HG02763 (cell line): ENCODE measurements around the gene PREPL.

Experiments
- ATAC-seq: cut with Tn5 transposase; IDR thresholded peaks from one replicate; pipeline ENCODE4 v1.9.1; 2021; ENCODE audit warnings: mild to moderate bottlenecking, moderate library complexity; ENCODE audit not compliant: unreplicated experiment

PREPL gene

DNA sequence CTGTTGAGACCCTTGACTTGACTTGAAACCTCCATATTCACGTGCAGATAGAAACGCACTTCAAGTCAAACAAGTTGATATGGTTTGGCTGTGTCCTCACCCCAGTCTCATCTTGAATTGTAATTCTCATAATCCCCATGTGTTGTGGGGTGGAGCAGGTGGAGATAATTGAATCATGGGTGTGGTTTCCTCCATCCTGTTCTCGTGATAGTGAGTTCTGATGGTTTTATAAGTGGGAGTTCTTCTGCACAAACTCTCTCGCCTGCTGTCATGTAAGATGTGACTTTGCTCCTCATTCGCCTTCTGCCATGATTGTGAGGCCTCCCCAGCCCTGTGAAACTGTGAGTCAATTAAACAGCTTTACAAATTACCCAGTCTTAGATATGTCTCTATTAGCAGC, 64.6 kb downstream of the PREPL start:
- no peak for ATAC-seq

DNA sequence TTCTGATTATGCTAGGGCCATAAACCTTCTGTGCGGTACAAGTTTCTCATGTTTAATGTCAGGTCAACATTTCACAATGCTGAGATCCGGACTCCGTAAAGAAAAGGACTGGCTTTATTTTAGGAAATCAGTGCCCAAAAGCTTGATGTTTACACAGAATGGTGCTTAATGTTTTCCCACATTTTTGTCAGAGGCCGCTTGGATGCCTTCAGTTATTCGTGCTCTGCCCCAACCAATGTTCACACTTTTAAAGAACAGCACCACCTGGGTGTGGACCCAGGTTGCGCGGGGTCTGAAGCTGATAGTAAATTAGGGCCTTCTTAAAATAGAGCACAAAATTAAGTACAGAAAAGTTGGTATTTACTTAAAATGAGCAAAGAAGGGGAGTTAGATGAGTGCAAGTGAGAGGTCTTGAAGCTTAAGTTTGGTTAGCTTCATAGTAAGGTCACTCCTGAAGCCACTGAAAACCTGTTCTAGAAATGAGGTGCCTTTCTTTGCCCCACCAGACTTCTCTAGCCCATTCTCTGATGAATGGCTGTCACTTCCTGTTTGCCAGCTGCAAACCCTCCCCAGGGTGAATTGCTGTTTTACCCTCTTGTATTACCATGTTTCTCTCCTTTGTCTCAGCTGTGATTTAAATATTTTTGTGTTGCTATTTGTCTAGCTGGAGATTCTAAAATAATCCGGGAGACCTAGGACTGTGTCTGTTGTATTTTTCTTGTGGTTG, 65.5 kb downstream of the PREPL start:
- ATAC-seq, result no peak

DNA sequence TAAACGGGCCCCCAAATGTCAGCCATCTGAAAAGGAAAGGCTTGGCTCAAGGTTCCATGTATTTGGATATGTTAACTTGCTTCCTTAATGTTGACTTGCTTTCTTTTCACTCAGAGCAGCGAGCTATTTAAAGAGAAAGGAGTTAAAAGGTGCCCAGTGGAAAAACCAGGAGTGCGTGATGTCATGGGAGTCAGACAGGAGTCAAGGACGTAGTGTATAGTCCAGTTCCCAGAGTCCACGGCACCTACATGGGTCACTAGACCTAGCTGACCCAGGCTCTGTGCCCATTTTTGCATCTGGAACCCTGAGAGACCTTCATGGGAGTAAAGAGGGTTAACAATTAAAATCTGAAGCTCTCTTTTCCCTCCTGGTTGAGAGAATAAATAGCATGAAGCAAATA, 66.2 kb downstream of the PREPL start:
- no peak for ATAC-seq

DNA sequence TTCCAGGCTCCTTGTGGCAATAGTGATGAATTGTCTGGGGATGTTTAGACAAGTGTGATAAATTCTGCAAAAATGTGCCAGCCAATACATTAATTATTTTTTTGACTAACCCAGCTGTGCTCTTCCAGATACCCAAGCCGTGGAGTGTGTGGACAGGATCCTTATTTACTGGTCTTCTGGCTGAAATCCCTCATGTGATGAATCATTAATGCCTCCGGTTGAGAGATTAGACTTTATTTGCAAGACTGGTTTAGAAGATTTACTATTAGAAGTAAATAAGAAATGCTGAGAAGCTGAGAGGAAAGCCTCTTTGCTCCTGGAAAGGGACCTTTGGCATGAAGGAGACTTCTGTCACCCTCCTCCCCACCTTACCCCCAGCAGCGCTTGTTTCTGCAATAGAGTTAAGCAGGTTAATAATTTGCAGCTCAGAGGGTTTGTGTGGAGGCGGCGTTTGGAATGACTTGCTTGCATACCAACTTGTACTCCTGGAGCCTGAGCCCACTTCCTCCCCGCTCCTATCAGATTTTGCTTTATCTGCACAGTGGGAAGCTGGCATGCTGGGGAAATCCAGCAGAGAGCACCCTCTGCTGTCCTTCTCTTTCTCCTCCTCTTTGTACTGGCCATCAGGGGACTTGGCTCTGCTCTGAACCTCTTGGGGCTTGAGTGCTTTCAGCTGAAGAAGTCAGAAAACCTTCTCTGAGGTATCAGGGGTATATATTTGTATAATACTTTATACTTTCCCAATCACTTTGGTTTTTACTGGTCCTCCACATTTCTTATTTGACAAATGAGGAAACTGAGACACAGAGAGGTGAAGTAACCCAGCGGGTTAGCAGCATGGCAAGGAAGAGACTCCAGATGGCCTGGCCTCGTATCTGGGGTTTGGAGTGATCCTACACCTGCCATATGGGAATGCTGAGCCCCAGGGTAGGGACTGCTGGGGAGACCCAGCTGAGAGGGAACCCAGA, 69.7 kb downstream of the PREPL start:
- no peak for ATAC-seq

DNA sequence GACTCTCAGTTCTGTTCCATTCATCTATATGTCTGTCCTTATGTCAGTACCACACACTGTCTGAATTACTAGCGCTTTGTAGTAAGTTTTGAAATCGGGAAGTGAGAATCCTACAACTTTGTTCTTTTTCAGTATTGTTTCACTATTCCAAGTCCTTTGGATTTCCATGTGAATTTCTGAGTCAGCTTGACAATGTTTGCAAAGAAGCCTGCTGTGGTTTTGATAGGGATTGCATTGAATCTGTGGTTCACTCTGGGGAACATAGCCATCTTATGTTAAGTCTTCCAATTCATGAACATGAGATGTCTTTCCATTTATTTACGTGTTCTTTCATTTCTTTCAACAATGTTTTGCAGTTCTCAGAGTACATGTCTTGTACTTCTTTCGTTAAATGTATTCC, 71.0 kb downstream of the PREPL start:
- no peak for ATAC-seq

DNA sequence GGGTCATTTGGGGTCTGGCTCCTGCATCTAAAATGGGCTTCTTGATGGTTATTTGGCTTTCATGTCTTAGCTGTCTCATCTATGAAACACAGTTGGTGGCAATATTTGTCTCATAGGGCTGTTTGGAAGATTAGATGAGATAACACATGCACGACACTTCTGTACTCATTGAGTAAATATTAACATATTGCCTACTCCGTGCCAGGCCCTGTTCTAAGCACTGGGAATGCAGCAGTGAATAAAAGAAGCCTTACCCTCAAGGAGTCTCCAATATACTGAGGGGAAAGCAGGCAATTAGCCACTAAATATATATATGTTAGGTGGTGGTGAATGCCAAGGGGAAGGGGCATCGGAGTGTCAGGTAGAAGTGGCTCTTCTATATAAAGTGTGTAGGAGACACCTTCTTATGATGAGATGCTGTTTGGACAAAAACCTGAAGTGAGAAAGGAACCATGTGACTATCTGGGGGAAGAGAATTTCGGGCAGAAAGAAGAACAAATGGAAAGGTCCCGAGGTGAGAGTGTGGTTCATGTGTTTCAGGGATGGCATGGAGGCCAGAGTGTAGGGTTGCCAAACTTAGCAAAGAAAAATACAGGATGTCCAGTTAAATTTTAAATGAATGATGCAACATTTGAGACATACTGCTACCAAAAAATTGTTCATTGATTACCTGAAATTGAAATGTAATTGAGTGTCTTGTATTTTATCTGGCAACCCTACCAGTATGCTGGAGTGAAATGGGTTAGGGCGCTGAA, 74.2 kb downstream of the PREPL start:
- ATAC-seq, result no peak

DNA sequence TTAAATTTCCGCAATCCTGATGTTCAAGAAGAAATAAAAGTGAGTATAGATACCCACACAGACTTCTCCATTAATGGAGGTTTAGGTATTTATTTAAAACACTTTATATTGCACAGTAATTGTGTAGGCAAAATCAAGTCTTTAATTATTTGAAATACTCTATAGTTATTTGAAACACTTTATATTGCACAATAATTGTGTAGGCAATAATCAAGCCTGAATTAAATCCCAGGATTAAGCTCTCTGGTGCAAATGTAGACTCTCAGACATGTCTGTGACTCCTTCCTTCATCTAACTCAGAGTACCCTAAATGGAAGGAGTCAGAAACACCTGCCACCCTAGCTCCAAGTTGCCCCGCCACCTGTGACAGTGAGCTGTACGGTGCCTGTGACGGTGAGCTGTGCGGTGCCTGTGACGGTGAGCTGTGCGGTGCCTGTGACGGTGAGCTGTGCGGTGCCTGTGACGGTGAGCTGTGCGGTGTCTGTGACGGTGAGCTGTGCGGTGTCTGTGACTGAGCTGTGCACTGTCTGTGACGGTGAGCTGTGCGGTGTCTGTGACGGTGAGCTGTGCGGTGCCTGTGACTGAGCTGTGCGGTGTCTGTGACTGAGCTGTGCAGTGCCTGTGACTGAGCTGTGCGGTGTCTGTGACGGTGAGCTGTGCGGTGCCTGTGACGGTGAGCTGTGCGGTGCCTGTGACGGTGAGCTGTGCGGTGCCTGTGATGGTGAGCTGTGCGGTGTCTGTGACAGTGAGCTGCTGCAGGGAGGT, 75.0 kb downstream of the PREPL start:
- no peak for ATAC-seq

DNA sequence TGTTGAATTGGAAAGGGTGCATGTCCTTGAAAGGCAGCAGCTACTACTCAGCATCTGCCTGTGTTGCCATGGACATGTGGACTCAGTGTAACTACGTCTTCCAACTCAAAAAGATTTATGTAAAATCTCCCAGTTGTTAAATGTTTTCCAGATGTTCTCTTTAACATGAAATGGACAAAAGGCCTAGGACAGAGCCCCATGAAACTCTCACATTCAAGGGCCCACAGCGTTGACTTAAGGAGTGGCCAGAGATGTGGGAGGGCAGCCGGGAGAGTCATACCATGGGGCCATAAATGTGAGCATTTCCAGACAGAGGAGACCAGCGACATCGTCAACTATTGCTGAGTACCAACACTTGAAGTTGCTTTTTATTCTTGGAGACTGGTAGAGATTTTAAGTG, 76.1 kb downstream of the PREPL start:
- ATAC-seq, result no peak

DNA sequence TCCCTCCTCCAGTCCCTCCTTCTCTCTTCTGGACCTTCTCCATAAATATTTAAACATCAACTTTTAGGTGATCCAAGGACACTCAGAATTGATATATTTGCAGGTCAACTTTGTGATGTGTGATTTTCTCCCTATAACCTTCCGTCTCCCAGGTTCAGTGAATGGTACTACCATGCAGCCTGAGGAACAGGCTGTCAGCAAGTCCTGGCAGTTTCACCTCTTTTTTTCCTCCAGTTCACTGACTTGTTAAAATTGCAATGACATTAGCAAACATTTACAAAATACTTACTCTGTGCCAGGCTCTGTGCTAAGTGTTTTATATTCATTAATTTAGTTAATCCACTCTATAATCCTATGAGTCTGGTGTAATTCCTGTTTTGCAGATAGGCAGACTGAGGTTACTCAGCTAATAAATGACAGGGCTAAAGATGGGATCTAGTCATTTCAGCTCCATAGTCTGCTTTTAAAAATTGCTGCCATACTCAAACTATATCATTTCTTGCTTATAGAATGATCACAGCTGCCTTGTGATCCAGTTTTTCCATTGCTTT, 78.1 kb downstream of the PREPL start:
- ATAC-seq, result no peak

DNA sequence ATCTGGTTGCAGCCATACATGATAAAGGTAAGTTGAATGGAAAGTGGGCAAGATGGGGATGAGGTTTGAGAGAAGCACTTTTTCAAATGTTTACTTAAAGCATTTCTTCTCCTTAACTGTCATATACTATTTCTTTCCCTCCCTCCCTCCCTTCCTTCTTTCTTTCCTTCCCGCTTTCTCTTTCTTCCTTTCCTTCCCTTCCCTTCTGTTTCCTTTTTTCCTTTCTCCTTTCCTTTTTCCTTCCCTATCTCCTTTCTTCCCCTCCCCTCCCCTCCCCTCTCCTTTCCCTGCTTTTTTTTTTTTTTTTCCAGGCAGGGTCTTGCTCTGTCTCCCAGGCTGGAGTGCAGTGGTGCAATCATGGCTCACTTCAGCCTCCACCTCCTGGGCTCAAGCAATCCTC, 80.4 kb downstream of the PREPL start:
- no peak for ATAC-seq

DNA sequence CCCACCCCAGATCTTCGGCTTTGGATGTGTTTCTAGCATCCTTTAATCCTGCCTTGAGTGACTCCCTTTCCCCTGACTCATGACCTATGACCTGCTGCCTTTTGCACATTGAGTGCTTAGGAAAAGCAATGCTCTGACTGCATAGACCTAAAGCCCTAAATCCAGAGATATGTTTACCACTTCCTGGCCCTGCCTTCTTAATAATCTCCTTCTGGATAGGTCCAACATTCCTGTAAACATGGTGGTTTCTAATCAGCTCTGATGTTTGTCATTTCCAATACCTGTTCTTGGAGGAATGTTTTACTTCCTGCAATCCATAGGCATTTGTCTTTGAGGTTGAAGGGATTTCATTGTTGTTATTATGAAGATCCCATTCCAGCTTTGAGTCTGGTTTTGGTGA, 83.8 kb downstream of the PREPL start:
- no peak for ATAC-seq

DNA sequence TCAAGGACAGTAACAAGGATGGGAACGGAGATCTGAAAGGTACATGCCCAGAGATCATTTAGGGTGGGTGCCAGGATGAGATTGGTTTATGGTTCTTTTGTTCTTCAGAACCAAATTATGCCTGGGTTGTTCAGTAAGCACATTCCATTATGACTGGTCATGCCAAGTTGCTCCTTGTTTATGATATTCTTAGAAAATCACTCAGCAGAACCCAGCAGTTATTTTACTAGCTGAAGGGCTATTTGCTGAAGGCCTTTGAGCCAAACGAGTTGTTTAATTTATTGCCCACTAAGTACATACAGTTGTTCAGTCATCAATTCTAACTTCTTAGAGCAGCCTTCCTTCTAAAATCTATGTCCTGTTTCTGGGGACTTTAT, 85.4 kb downstream of the PREPL start:
- no peak for ATAC-seq

DNA sequence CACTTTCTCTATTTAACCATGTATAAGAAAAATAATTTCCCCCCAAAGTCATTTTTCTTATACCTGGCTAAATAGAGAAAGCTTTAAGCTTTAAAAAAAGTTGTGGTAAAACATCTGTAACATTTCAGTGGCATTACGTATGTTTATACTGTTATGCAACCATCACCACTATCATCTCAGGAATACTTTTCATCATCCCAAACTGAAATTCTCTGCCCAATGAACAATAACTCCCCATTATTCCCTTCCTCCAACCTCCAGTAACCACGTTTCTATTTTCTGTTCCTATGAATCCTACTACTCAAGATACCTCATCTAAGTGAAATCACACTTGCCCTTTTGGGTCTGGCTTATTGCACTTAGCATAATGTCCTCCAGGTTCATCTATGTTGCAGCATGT, 87.7 kb downstream of the PREPL start:
- ATAC-seq, result no peak

DNA sequence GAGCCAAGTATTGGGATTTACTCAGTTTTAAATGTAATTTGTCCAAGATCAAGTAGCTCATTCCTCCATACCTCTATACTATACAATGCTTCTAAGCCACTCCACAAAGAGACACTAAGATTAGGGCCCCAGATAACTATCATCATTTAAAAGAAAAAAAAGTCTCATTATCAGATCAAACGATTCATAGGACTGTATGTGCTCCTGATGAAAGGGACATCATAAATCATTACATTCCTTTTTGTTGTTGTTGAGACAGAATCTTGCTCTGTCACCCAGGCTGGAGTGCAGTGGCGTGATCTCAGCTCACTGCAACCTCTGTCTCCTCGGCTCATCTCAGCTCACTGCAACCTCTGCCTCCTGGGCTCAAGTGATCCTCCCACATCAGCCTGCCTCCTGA, 88.2 kb downstream of the PREPL start:
- ATAC-seq, result no peak

DNA sequence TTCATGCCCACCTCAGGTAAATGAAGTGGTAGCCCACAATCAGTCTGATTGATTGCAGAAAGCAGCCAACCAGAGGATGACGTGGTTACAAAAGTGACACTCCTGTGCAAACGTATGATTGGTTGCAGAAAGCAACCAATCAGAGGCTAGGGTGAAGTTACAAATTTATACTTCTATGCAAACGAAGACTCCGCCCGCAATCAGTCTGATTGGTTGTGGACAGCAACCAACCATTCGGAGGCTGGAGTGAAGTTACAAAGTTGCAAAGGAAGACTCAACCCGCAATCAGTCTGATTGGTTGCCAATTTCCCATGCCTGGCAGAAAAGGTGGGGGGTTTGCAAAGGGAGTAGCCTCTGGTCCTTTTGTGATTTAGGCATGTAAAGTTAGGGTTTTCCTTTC, 90.0 kb downstream of the PREPL start:
- no peak for ATAC-seq

DNA sequence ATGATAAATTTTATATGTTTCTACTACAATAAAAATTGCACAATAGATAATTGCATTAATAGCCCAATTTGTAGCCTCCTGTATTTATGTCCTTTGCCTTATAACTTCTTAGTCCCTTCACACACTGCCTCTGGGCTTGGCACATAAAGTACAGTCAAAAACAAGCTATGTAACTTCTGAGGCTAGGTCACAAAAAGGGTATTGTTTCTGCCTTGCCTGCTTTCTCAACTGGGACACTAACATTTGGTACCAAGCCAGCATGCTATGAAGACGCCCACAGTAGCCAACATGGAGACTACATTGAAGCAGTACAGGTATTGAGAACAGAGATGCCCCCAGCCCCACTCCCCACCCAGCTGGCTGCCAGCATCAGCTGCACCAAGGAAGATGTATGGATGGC, 91.5 kb downstream of the PREPL start:
- ATAC-seq, result no peak

DNA sequence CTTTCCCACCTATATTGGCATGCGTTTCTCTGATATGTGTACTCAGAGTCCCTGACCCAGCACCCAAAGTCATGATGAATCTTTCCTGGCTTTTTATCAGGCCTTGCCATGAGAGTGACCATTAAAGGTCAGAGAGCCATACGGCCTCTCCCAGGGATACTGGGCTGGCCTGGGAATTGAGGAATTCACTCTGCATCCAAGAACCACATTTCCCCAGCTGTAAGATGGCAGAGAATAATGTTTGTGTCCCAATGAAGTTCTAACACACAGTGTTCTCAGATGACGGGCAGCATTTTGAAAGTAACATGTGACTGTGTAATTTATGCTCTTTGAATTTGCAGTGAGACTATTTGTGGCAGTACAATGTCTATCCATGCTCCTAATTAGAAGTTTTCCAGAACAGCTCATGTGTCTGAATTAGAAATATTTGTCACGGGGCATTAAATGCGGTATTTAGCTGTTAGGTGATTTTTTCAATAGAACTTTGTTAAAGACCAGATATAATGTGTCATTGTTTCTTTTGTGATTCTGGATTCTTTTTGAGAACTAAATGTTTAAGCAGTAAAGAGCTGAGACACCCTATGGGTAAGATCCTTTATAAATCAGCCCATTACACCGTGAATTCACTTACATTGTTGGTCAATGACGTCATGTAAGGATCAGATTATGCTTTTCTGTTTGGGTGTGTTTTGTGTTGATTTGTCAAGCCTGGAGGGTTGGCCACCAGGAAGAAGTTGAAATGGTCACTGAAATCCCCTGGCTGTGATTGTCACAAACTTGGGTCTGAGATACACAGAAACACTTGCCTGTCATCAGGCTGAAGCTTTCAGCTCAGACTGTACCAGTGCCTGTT, 93.3 kb downstream of the PREPL start:
- no peak for ATAC-seq
